Stomach (tissue), 9 donors: Measurements from ENCODE around the gene HCN1. TPM values are rescaled to one million over a fixed set of nuclear protein-coding genes. Genes with fewer than 3 reads are reported as not detected.

Source experiments
- DNase-seq, 2 donors: peaks; one replicate each; pipeline versions ENCODE4 v3.0.0 to v3.0.0-alpha.2; 2013 to 2019
- H3K27ac ChIP-seq, 5 donors: fragments of 200-600 bp in 4 of 5; sonication (generic) in 4 of 5; one replicate each; pipeline ENCODE4 v1.5.1; 2013 to 2019; ENCODE audit warnings: mild to moderate bottlenecking in 1 of 5, moderate library complexity in 1 of 5
- H3K27me3 ChIP-seq, 3 donors: fragments of 200-600 bp; sonication (generic); one replicate each; pipeline ENCODE4 v1.5.1; 2017 to 2019; ENCODE audit warnings: mixed run types in 1 of 3
- H3K36me3 ChIP-seq, 4 donors: fragments of 200-600 bp; sonication (generic); 1 replicate in 3 of 4; 2 replicates in 1 of 4; pipeline ENCODE4 v1.5.1; 2016 to 2019
- H3K4me1 ChIP-seq, 4 donors: fragments of 200-600 bp; sonication (generic); one replicate each; pipeline ENCODE4 v1.5.1; 2016 to 2019
- H3K4me3 ChIP-seq, 4 donors: fragments of 200-600 bp; sonication (generic) in 3 of 4; one replicate each; pipeline ENCODE4 v1.5.1; 2016 to 2019; ENCODE audit warnings: mild to moderate bottlenecking in 1 of 4
- H3K9me3 ChIP-seq, 4 donors: fragments of 200-600 bp; sonication (generic); one replicate each; pipeline ENCODE4 v1.5.1; 2016 to 2019
- EP300 ChIP-seq: sonication (generic); formaldehyde crosslinking; IDR thresholded peaks from one replicate; pipeline ENCODE4 v1.6.1; 2017; ENCODE audit warnings: antibody characterized with exemption
- POLR2A ChIP-seq, 4 donors: fragments of 450-650 bp; IDR thresholded peaks; one replicate each; pipeline ENCODE4 v1.6.1; 2016; ENCODE audit warnings: antibody characterized with exemption in 4 of 4, control low read depth in 2 of 4, mild to moderate bottlenecking in 1 of 4, moderate library complexity in 1 of 4
- POLR2AphosphoS5 ChIP-seq, 3 donors: sonication (generic); formaldehyde crosslinking; IDR thresholded peaks; one replicate each; pipeline ENCODE4 v1.6.1; 2016; ENCODE audit warnings: antibody characterized with exemption in 3 of 3
- WGBS, 5 donors: extraction: QIAGEN DNeasy Blood & Tissue Kit in 3 of 5; methylation state at CpG; one replicate each; pipeline versions ENCODE4 v1.1.5 to v1.1.7; 2013 to 2018; 5-methylcytosine and 5-hydroxymethylcytosine counted together
- intact Hi-C: fragments of 100-400 bp; cut with DNase I; formaldehyde crosslinking; loops from one replicate; pipeline ENCODE4 v1.15.1; 2023; ENCODE audit warnings: low total_unique reads
- polyA plus RNA-seq, 3 donors: library from polyadenylated mRNA; stranded (reverse); fragments of 200-250 nt; gene quantifications; one replicate each; pipeline ENCODE4 v1.2.3, GENCODE V29; 2013
- total RNA-seq, 5 donors: library from RNA; depleted of rRNA; stranded (reverse); fragments of >200 nt; gene quantifications; one replicate each; pipeline versions ENCODE4 v1.1.0 to v1.2.3, GENCODE V29; 2014 to 2016
- TF ChIP-seq, protein P1 (sequence below), 7 experiments: fragments of 450-650 bp in 4 of 7; fragments of 200-600 bp in 3 of 7; sonication (generic) in 3 of 7; IDR thresholded peaks; one replicate each; pipeline ENCODE4 v1.5.1; 2016 to 2019; ENCODE audit warnings: antibody characterized with exemption in 7 of 7, control low read depth in 2 of 7, mild to moderate bottlenecking in 1 of 7
- donor health status: healthy with polysubstance abuse.
- donor health status: Bipolar disorder and iron deficiency.
- donor health status: healthy.

The HCN1 gene
- total and polyA plus RNA-seq, 8 donors = 0.03 to 0.92 (median 0.29) TPM; not detected in 5

DNA sequence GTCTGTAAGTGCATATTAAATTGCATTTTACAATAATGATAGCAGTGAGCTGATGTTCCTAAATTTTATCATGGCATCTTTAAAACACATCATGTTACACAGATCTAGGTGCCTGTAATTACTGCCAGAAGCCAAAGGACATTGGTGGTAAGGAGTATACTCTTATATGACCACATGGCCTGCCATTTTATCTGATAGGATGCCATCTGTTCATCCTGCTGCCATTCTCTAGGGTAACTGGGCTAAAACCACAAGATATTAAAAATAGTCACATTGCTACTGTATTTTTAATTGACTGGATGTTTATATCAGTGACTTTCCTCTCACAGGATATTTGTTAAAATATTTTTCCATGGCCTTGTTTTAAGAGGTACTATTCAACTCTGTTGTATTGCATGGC lies 53.1 kb downstream of the HCN1 start:
- Histone ChIP-seq H3K4me3 (no peak overlapping the region), H3K4me1 (no peaks in the 10 kb centered on the region), H3K27me3 (no peaks in the 10 kb centered on the region), H3K27ac (no peak overlapping the region), H3K9me3 (no peaks in the 10 kb centered on the region), H3K36me3 (no peaks in the 10 kb centered on the region)
- TF ChIP-seq, protein P1, sequence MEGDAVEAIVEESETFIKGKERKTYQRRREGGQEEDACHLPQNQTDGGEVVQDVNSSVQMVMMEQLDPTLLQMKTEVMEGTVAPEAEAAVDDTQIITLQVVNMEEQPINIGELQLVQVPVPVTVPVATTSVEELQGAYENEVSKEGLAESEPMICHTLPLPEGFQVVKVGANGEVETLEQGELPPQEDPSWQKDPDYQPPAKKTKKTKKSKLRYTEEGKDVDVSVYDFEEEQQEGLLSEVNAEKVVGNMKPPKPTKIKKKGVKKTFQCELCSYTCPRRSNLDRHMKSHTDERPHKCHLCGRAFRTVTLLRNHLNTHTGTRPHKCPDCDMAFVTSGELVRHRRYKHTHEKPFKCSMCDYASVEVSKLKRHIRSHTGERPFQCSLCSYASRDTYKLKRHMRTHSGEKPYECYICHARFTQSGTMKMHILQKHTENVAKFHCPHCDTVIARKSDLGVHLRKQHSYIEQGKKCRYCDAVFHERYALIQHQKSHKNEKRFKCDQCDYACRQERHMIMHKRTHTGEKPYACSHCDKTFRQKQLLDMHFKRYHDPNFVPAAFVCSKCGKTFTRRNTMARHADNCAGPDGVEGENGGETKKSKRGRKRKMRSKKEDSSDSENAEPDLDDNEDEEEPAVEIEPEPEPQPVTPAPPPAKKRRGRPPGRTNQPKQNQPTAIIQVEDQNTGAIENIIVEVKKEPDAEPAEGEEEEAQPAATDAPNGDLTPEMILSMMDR (IDR thresholded peaks at IDR 0.05) = no peak
- TF ChIP-seq POLR2AphosphoS5 (IDR thresholded peaks at IDR 0.05) = no peak
- TF ChIP-seq POLR2A (IDR thresholded peaks at IDR 0.05) = no peak
- no peak for TF ChIP-seq EP300
- DNase-seq = no peak
- intact Hi-C loops = no loop called here

DNA sequence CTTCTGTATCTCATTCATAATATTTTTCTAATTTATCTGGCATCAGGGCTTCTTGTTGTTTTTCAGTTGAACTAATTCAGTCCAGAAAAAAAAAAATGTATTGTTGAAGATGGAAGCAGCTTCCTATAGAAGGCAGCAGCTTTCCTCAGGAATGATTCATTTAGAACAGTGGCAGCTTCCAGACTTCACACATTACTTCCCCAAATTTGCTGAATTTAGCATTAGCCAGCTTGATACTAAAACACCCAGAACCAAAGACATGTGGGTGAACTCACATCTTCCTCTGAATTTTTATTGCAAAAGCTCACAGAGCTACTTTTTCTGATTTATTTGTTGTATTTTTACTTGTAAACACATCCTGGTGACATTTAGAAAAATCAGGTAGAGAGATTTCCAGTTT lies 53.8 kb downstream of the HCN1 start:
- H3K27ac ChIP-seq = no peak overlapping the region
- TF ChIP-seq, protein P1 (IDR thresholded peaks at IDR 0.05) = no peak
- TF ChIP-seq EP300 = no peak
- TF ChIP-seq POLR2A (IDR thresholded peaks at IDR 0.05) = no peak
- TF ChIP-seq POLR2AphosphoS5 (IDR thresholded peaks at IDR 0.05) = no peak
- no peaks in the 10 kb centered on the region for H3K27me3 ChIP-seq
- DNase-seq = no peak
- no peaks in the 10 kb centered on the region for H3K9me3 ChIP-seq
- no peak overlapping the region for H3K4me3 ChIP-seq
- H3K36me3 ChIP-seq = no peaks in the 10 kb centered on the region
- H3K4me1 ChIP-seq = no peaks in the 10 kb centered on the region
- intact Hi-C loops = no loop called here

DNA sequence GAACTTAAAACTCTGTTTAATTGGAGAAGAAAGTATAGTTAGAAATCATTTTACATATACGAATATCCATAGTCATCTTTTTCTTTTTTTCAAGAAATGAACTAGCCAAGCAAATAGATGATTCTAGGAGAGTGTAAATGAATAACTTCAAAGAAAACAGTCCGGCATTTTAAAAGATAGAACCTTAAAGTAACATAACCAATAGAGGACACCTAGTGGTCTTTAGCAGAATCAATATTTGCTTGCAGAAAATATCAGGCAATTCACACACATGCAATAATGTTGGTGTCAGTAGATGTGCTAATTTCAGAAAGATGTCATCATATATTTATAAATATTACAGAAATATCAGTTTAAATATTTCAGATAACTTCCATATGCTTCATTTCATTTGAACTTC lies 57.1 kb downstream of the HCN1 start:
- H3K9me3 ChIP-seq = no peaks in the 10 kb centered on the region
- intact Hi-C loops = no loop called here
- H3K36me3 ChIP-seq = no peaks in the 10 kb centered on the region
- DNase-seq = peak in 1 of 2 donors; percentile 2
- no peaks in the 10 kb centered on the region for H3K4me1 ChIP-seq
- H3K4me3 ChIP-seq = no peak overlapping the region
- WGBS, 5 donors = 40 to 56% (median 47%) methylated on average over 2 of the region's 2 CpGs
- H3K27me3 ChIP-seq = no peaks in the 10 kb centered on the region
- no peak for TF ChIP-seq POLR2AphosphoS5 (IDR thresholded peaks at IDR 0.05)
- H3K27ac ChIP-seq = no peak overlapping the region

DNA sequence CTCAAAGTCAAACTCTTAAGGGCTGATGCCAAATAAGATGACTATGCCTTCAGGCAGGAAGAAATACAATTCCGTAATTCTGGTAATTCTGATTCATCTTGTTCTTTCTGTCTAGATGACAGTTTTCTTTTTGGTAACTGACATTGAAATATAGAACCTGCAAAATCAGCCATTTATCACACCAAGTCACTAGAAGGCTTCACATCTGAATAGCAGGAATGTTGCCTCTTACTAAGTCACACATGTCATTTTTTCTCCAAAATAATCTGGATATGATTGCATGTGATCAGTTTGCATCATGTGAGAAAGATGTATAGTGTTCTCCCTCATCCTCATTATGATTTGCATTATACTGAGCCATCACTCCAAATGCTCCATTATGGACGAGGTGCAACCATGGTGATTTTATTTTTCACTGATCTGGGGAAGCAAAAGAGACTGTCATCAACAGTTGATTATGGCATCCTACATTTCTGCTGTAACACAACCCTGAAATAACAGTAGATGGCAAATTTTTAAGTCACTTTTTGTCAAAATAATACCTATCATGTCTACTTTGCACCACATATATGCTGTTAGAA lies 69.0 kb downstream of the HCN1 start:
- Histone ChIP-seq H3K4me3 (no peak overlapping the region), H3K9me3 (peaks cover 0 to 8% (median 3%) of the 10 kb centered on the region in 4 donors), H3K4me1 (no peaks in the 10 kb centered on the region), H3K27ac (no peak overlapping the region), H3K27me3 (no peaks in the 10 kb centered on the region), H3K36me3 (no peaks in the 10 kb centered on the region)
- intact Hi-C loops = no loop called here
- TF ChIP-seq, protein P1 (IDR thresholded peaks at IDR 0.05) = no peak
- TF ChIP-seq POLR2A (IDR thresholded peaks at IDR 0.05) (no peak), POLR2AphosphoS5 (IDR thresholded peaks at IDR 0.05) (no peak), EP300 (no peak)
- DNase-seq = no peak
- 53 to 68% (median 64%) methylated on average over 2 of the region's 2 CpGs for WGBS, 5 donors

DNA sequence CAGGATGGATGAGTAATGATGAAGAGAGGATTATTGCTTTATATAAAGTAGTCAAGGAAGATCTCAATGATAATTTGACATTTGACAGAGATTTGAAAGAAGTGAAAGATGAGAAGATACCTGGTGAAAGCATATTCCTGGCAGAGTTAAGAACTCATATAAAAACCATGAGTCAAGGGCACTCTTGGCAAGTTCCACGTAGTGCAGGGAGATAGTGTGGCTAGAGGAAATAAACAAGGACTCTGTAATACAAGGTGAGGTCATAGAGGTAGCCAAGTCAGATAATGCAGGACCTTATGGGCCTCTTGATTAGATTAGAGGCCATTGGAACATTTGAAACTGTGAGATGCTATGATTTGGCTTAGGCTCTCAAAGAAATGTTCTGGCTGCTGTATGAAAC lies 72.3 kb downstream of the HCN1 start:
- DNase-seq = no peak
- peaks cover 0 to 8% (median 3%) of the 10 kb centered on the region in 4 donors for H3K9me3 ChIP-seq
- WGBS, 5 donors = 9 to 30% (median 15%) methylated on average over 1 of the region's 1 CpG
- intact Hi-C loops = no loop called here
- TF ChIP-seq EP300 = no peak
- TF ChIP-seq, protein P1 (IDR thresholded peaks at IDR 0.05) = no peak
- no peak for TF ChIP-seq POLR2AphosphoS5 (IDR thresholded peaks at IDR 0.05)
- TF ChIP-seq POLR2A (IDR thresholded peaks at IDR 0.05) = no peak
- no peaks in the 10 kb centered on the region for H3K4me1 ChIP-seq
- no peak overlapping the region for H3K27ac ChIP-seq
- H3K27me3 ChIP-seq = no peaks in the 10 kb centered on the region
- no peaks in the 10 kb centered on the region for H3K36me3 ChIP-seq
- H3K4me3 ChIP-seq = no peak overlapping the region
